Lower leg skin (tissue), 3 donors: Measurements from ENCODE around the gene ARID3B.

Experiments
- CTCF ChIP-seq, 3 donors: fragments of 450-650 bp; IDR thresholded peaks; one replicate each; pipeline ENCODE4 v1.5.1; 2016; ENCODE audit warnings: antibody characterized with exemption in 3 of 3, mild to moderate bottlenecking in 3 of 3, moderate library complexity in 2 of 3
- POLR2A ChIP-seq, 2 donors: fragments of 450-650 bp; IDR thresholded peaks; one replicate each; pipeline ENCODE4 v1.6.1; 2016 to 2017; ENCODE audit warnings: antibody characterized with exemption in 2 of 2, mild to moderate bottlenecking in 1 of 2, moderate library complexity in 1 of 2

GRCh38 chr15:74525945-74526344 lies 15.1 kb upstream of the ARID3B start:
- TF ChIP-seq CTCF (IDR thresholded peaks at IDR 0.05): no peak
- TF ChIP-seq POLR2A (IDR thresholded peaks at IDR 0.05): no peak
